A549 (cell line): Measurements from ENCODE around the gene CHRNA10. TPM values are rescaled to one million over a fixed set of nuclear protein-coding genes. Genes with fewer than 3 reads are reported as not detected.

Experiments used
- ATAC-seq, 2 experiments: fragments of 200-7000 bp in 1 of 2; fragments of >200 bp in 1 of 2; cut with Nextera tagmentation in 1 of 2; cut with Tn5 transposase in 1 of 2; 3 replicates each; pipeline versions ENCODE4 v1.8.0 to v1.9.1; 2018 to 2020; ENCODE audit warnings: mild to moderate bottlenecking in 1 of 2, moderate library complexity in 1 of 2
- CTCF ChIA-PET: fragments of 300-600 bp; sonication (Branson Sonifier 250); formaldehyde crosslinking; extraction: SDS; loops from one replicate; lab custom pipeline; 2021; ENCODE audit warnings: antibody characterized with exemption, inconsistent platforms; lab: Yijun Ruan, JAX
- POLR2A ChIA-PET: fragments of 350-600 bp; formaldehyde crosslinking; extraction: SDS; loops from one replicate; lab custom pipeline; 2021; ENCODE audit warnings: antibody characterized with exemption, inconsistent platforms; lab: Yijun Ruan, JAX
- DNase-seq, 2 experiments: peaks; one replicate each; pipeline versions ENCODE4 v3.0.0 to v3.0.0-alpha.2; 2011 to 2016; ENCODE audit warnings: low read depth in 1 of 2, low spot score in 1 of 2
- FAIRE-seq: peaks from 2 replicates; lab custom pipeline; 2011; peaks lifted over from hg19 to GRCh38; lab: Jason Lieb, UNC
- H3K27ac ChIP-seq, 2 experiments: fragments of >200 bp; sonication (Bioruptor Twin); formaldehyde crosslinking; 3 replicates each; pipeline ENCODE4 v1.5.1; 2016 to 2017
- H3K4me1 ChIP-seq: fragments of >200 bp; sonication (Bioruptor Twin); formaldehyde crosslinking; 3 replicates; pipeline ENCODE4 v1.6.1; 2016
- H3K4me2 ChIP-seq: fragments of >200 bp; sonication (Bioruptor Twin); formaldehyde crosslinking; 3 replicates; pipeline ENCODE4 v1.6.1; 2016
- H3K4me3 ChIP-seq: fragments of >200 bp; sonication (Bioruptor Twin); formaldehyde crosslinking; 3 replicates; pipeline ENCODE4 v1.5.1; 2016
- H3K9me3 ChIP-seq: fragments of >200 bp; sonication (Bioruptor Twin); formaldehyde crosslinking; 3 replicates; pipeline ENCODE4 v1.6.1; 2016
- BCL3 ChIP-seq: fragments of >200 bp; sonication (Bioruptor Twin); formaldehyde crosslinking; IDR thresholded peaks from 3 replicates; pipeline ENCODE4 v1.6.1; 2016
- BHLHE40 ChIP-seq: IDR thresholded peaks from 2 replicates; pipeline ENCODE4 v1.6.1; 2012; ENCODE audit warnings: low read depth, low read length, inconsistent platforms
- CBX2 ChIP-seq: fragments of 200-600 bp; sonication (generic); IDR thresholded peaks from 2 replicates; pipeline ENCODE4 v1.6.1; 2016; ENCODE audit warnings: low read depth, mild to moderate bottlenecking, borderline replicate concordance
- CEBPB ChIP-seq, 2 experiments: fragments of >200 bp in 1 of 2; sonication (Bioruptor Twin) in 1 of 2; formaldehyde crosslinking in 1 of 2; IDR thresholded peaks; 2 replicates each; pipeline ENCODE4 v1.6.1; 2012 to 2016
- CHD2 ChIP-seq: fragments of 150-350 bp; IDR thresholded peaks from 2 replicates; pipeline ENCODE4 v1.6.1; 2014; ENCODE audit warnings: low read length; ENCODE audit not compliant: partially characterized antibody
- ESRRA ChIP-seq: fragments of 150-350 bp; IDR thresholded peaks from 2 replicates; pipeline ENCODE4 v1.6.1; 2014; ENCODE audit warnings: mild to moderate bottlenecking, low read length, borderline replicate concordance
- FOSL2 ChIP-seq, 2 experiments: fragments of 450-650 bp in 1 of 2; fragments of >200 bp in 1 of 2; sonication (Bioruptor Twin) in 1 of 2; formaldehyde crosslinking; IDR thresholded peaks; 2 replicates each; pipeline versions ENCODE4 v1.5.0 to v1.6.1; 2016 to 2020; ENCODE audit warnings: mild to moderate bottlenecking in 1 of 2, moderate library complexity in 1 of 2
- FOXS1 ChIP-seq: fragments of 250-450 bp; sonication (Bioruptor Pico); IDR thresholded peaks from 2 replicates; pipeline ENCODE4 v1.5.0; 2020; ENCODE audit warnings: mild to moderate bottlenecking, moderate library complexity
- HOXA7 ChIP-seq: fragments of 250-450 bp; sonication (Bioruptor Pico); IDR thresholded peaks from 2 replicates; pipeline ENCODE4 v1.5.0; 2020; ENCODE audit warnings: mild to moderate bottlenecking, moderate library complexity
- HOXB13 ChIP-seq: fragments of 250-450 bp; sonication (Bioruptor Pico); IDR thresholded peaks from 2 replicates; pipeline ENCODE4 v1.5.0; 2020; ENCODE audit warnings: low read depth, mild to moderate bottlenecking, moderate library complexity
- JUNB ChIP-seq: fragments of >200 bp; sonication (Bioruptor Twin); formaldehyde crosslinking; IDR thresholded peaks from 2 replicates; pipeline ENCODE4 v1.6.1; 2016
- MAFK ChIP-seq: fragments of 450-650 bp; IDR thresholded peaks from 2 replicates; pipeline ENCODE4 v1.6.1; 2014; ENCODE audit not compliant: partially characterized antibody
- MAZ ChIP-seq: fragments of 150-350 bp; IDR thresholded peaks from 2 replicates; pipeline ENCODE4 v1.6.1; 2014; ENCODE audit warnings: antibody characterized with exemption, low read depth, low read length, borderline replicate concordance
- NFE2L2 ChIP-seq: fragments of 150-350 bp; conservative IDR thresholded peaks from 2 replicates; pipeline ENCODE4 v1.6.1; 2014; ENCODE audit warnings: low read length
- NR3C1 ChIP-seq: fragments of >200 bp; sonication (Bioruptor Twin); formaldehyde crosslinking; IDR thresholded peaks from 3 replicates; pipeline ENCODE4 v1.6.1; 2017
- POLR2A ChIP-seq: IDR thresholded peaks from 2 replicates; pipeline ENCODE4 v1.6.1; 2012; ENCODE audit warnings: mild to moderate bottlenecking, low read length
- RARB ChIP-seq: fragments of 250-450 bp; sonication (Bioruptor Pico); IDR thresholded peaks from 2 replicates; pipeline ENCODE4 v1.8.0; 2021; ENCODE audit warnings: mild to moderate bottlenecking, moderate library complexity
- ZNF302 ChIP-seq: fragments of 250-450 bp; sonication (Bioruptor Pico); IDR thresholded peaks from 2 replicates; pipeline ENCODE4 v1.9.0; 2021; ENCODE audit warnings: inconsistent platforms, mild to moderate bottlenecking, moderate library complexity
- ZSCAN20 ChIP-seq: fragments of 250-450 bp; sonication (Bioruptor Pico); IDR thresholded peaks from 2 replicates; pipeline ENCODE4 v1.8.0; 2022; ENCODE audit warnings: mild to moderate bottlenecking, moderate library complexity
- WGBS: methylation state at CpG from one replicate; pipeline ENCODE4 v1.1.6; 2017; ENCODE audit errors: missing lambda C conversion rate; 5-methylcytosine and 5-hydroxymethylcytosine counted together
- polyA plus RNA-seq, 4 experiments: library from polyadenylated mRNA; depleted of rRNA in 3 of 4; stranded (reverse); fragments of >200 nt; fragmentation: RNase III in 1 of 4; extraction: RNeasy Plus Mini Kit Qiagen cat#74134 plus additional on column Dnase treatment in 1 of 4; gene quantifications; 2 replicates in 3 of 4; 3 replicates in 1 of 4; pipeline ENCODE4 v1.2.3, GENCODE V29; 2011 to 2017
- TF ChIP-seq, protein P1 (sequence below): fragments of 200-600 bp; sonication (generic); IDR thresholded peaks from 2 replicates; pipeline ENCODE4 v1.6.1; 2016; ENCODE audit warnings: antibody characterized with exemption, mild to moderate bottlenecking, moderate library complexity
- TF ChIP-seq, protein P2 (sequence below): fragments of >200 bp; sonication (Bioruptor Twin); formaldehyde crosslinking; IDR thresholded peaks from 2 replicates; pipeline ENCODE4 v1.6.1; 2016

The CHRNA10 gene
- polyA plus RNA-seq, 2 of the 4 experiments (the other 2 are of a cell fraction): 0.44 to 0.85 TPM

- no peaks in the 10 kb centered on the region for H3K4me1 ChIP-seq
- no peaks in the 10 kb centered on the region for H3K9me3 ChIP-seq
- H3K4me3 ChIP-seq: no peak overlapping the region
- no peak overlapping the region for H3K4me2 ChIP-seq
- H3K27ac ChIP-seq: no peak overlapping the region
- DNase-seq: no peak
- POLR2A ChIA-PET: no interaction called here
- CTCF ChIA-PET: interaction anchor here (1.2 to 2.0 kb wide), 2 partner anchors 11 to 23 kb away, joined by 3 to 8 read pairs; no protein-coding TSS in a partner anchor
- FAIRE-seq: no peak
- TF ChIP-seq POLR2A: no peak
- no peak for TF ChIP-seq HOXB13 (CRISPR knock-in tag)
- no peak for TF ChIP-seq CEBPB (IDR thresholded peaks at IDR 0.05)
- TF ChIP-seq FOSL2 (IDR thresholded peaks at IDR 0.05): no peak
- TF ChIP-seq FOSL2 (CRISPR knock-in tag; IDR thresholded peaks at IDR 0.05): no peak
- ATAC-seq: no peak
- WGBS: 40% methylated on average over 5 of the region's 5 CpGs
Measured at GRCh38 chr11:3632070-3632660, 39.0 kb downstream of the CHRNA10 start.

GRCh38 chr11:3631331-3631730 is 39.9 kb downstream of the CHRNA10 start:
- no peak for FAIRE-seq
- ChIA-PET CTCF (interaction anchor here (0.6 to 2.0 kb wide), 3 partner anchors 12 to 404 kb away, joined by 3 to 8 read pairs (median 3); no protein-coding TSS in a partner anchor), POLR2A (no interaction called here)
- no peak overlapping the region for H3K4me3 ChIP-seq
- no peak for DNase-seq
- no peaks in the 10 kb centered on the region for H3K9me3 ChIP-seq
- no peak for TF ChIP-seq BHLHE40
- TF ChIP-seq NFE2L2: no peak
- no peak for TF ChIP-seq MAZ
- no peak for TF ChIP-seq ZNF302
- TF ChIP-seq MAFK: peak; percentile 30
- no peak for TF ChIP-seq CEBPB (IDR thresholded peaks at IDR 0.05)
- H3K27ac ChIP-seq: no peak overlapping the region
- no peaks in the 10 kb centered on the region for H3K4me1 ChIP-seq
- 84% methylated on average over 4 of the region's 4 CpGs for WGBS
- H3K4me2 ChIP-seq: no peak overlapping the region
- no peak for ATAC-seq

GRCh38 chr11:3627291-3627690 is 43.9 kb downstream of the CHRNA10 start:
- WGBS: 81% methylated on average over 1 of the region's 1 CpG
- H3K4me3 ChIP-seq: no peak overlapping the region
- H3K4me1 ChIP-seq: no peaks in the 10 kb centered on the region
- H3K4me2 ChIP-seq: no peak overlapping the region
- no peak for TF ChIP-seq CBX2
- TF ChIP-seq FOSL2 (IDR thresholded peaks at IDR 0.05): no peak
- TF ChIP-seq FOSL2 (CRISPR knock-in tag; IDR thresholded peaks at IDR 0.05): peak; percentile 14; the same call in 1 of the 2 replicates
- no peaks in the 10 kb centered on the region for H3K9me3 ChIP-seq
- DNase-seq (peak in 1 of 2 experiments; percentile 36), FAIRE-seq (no peak), ATAC-seq (peak; percentile 67 to 70)
- ChIA-PET POLR2A (no interaction called here), CTCF (interaction anchor here (0.5 to 1.6 kb wide), 5 partner anchors 9 to 980 kb away, joined by 3 to 8 read pairs (median 4); no protein-coding TSS in a partner anchor)
- peak overlapping the region in 1 of 2 experiments; percentile 24; a peak in 1 of 6 replicates for H3K27ac ChIP-seq

GRCh38 chr11:3626250-3626960 is 44.8 kb downstream of the CHRNA10 start:
- Histone ChIP-seq H3K4me1 (no peaks in the 10 kb centered on the region), H3K27ac (peak overlapping the region in 1 of 2 experiments; percentile 10; a peak in 1 of 6 replicates), H3K4me2 (no peak overlapping the region), H3K9me3 (no peaks in the 10 kb centered on the region), H3K4me3 (no peak overlapping the region)
- TF ChIP-seq FOSL2 (IDR thresholded peaks at IDR 0.05): no peak
- TF ChIP-seq FOSL2 (CRISPR knock-in tag; IDR thresholded peaks at IDR 0.05): no peak
- TF ChIP-seq, protein P1, sequence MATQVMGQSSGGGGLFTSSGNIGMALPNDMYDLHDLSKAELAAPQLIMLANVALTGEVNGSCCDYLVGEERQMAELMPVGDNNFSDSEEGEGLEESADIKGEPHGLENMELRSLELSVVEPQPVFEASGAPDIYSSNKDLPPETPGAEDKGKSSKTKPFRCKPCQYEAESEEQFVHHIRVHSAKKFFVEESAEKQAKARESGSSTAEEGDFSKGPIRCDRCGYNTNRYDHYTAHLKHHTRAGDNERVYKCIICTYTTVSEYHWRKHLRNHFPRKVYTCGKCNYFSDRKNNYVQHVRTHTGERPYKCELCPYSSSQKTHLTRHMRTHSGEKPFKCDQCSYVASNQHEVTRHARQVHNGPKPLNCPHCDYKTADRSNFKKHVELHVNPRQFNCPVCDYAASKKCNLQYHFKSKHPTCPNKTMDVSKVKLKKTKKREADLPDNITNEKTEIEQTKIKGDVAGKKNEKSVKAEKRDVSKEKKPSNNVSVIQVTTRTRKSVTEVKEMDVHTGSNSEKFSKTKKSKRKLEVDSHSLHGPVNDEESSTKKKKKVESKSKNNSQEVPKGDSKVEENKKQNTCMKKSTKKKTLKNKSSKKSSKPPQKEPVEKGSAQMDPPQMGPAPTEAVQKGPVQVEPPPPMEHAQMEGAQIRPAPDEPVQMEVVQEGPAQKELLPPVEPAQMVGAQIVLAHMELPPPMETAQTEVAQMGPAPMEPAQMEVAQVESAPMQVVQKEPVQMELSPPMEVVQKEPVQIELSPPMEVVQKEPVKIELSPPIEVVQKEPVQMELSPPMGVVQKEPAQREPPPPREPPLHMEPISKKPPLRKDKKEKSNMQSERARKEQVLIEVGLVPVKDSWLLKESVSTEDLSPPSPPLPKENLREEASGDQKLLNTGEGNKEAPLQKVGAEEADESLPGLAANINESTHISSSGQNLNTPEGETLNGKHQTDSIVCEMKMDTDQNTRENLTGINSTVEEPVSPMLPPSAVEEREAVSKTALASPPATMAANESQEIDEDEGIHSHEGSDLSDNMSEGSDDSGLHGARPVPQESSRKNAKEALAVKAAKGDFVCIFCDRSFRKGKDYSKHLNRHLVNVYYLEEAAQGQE: no peak
- TF ChIP-seq BHLHE40: no peak
- no peak for TF ChIP-seq ZSCAN20 (CRISPR knock-in tag)
- TF ChIP-seq BCL3: no peak
- no peak for TF ChIP-seq POLR2A
- TF ChIP-seq, protein P2, sequence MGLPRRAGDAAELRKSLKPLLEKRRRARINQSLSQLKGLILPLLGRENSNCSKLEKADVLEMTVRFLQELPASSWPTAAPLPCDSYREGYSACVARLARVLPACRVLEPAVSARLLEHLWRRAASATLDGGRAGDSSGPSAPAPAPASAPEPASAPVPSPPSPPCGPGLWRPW: no peak
- TF ChIP-seq ESRRA: no peak
- TF ChIP-seq HOXA7 (CRISPR knock-in tag): no peak
- no peak for TF ChIP-seq MAZ
- TF ChIP-seq FOXS1 (CRISPR knock-in tag): no peak
- TF ChIP-seq JUNB: no peak
- TF ChIP-seq CHD2: no peak
- TF ChIP-seq NR3C1: no peak
- no peak for TF ChIP-seq ZNF302
- no peak for TF ChIP-seq RARB
- POLR2A ChIA-PET: no interaction called here
- FAIRE-seq (no peak), ATAC-seq (peak in 1 of 2 experiments; percentile 24; a peak in 1 of 6 replicates), DNase-seq (no peak)
- 87% methylated on average over 23 of the region's 23 CpGs for WGBS
- CTCF ChIA-PET: interaction anchor here (1.5 to 1.6 kb wide), 2 partner anchors 9 to 10 kb away, joined by 6 to 8 read pairs; no protein-coding TSS in a partner anchor
